GM23248 (cell line): ENCODE data around the gene OR4X1.

Source experiments
- EZH2 ChIP-seq: fragments of 200-600 bp; sonication (generic); IDR thresholded peaks from 2 replicates; pipeline ENCODE4 v1.6.1; 2018; ENCODE audit warnings: antibody characterized with exemption, mild to moderate bottlenecking; ENCODE audit not compliant: insufficient read depth, poor library complexity, severe bottlenecking
- EZH2phosphoT487 ChIP-seq: fragments of 200-600 bp; sonication (generic); IDR thresholded peaks from 2 replicates; pipeline ENCODE4 v1.6.1; 2018; ENCODE audit warnings: antibody characterized with exemption, moderate library complexity, mild to moderate bottlenecking, low read depth; ENCODE audit not compliant: insufficient read depth

- no peak for TF ChIP-seq EZH2
- no peak for TF ChIP-seq EZH2phosphoT487
Measured at GRCh38 chr11:48270621-48271020, 7.0 kb downstream of the OR4X1 start.
